Stimulated activated CD8-positive, alpha-beta memory T cell treated with anti-CD3 and anti-CD28 coated beads, Interleukin-15, amount 100 ng/mL, for 1 hour (primary cell): ENCODE measurements around the gene PDE4B.
"Not testable (repeated sequence)": the region's sequence is repeated elsewhere in the genome, so short reads cannot be mapped to it uniquely, and the experiment has no call there.

Source experiments
- DNase-seq: peaks from one replicate; pipeline ENCODE4 v3.0.0-alpha.2; 2020; ENCODE audit warnings: low read depth

The PDE4B gene

DNA sequence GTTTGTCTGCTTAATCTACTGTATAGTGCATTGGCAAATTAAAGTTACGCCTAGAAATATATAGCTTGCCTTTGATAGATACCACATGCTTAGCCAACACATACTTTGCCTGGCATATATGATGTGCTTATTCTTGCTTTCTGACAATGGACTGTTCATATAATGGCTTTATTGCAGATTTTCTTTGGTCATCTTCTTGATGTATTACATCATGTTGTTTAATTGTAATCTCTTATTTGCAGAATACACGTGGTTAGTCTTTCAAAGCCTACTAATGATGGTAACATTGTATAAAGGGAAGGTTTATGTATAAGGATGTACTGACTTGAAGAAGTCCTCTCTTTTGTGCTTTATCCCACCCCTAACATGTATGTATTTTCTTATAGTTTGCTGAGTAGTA is 201.5 kb downstream of the PDE4B start:
- DNase-seq = no peak

DNA sequence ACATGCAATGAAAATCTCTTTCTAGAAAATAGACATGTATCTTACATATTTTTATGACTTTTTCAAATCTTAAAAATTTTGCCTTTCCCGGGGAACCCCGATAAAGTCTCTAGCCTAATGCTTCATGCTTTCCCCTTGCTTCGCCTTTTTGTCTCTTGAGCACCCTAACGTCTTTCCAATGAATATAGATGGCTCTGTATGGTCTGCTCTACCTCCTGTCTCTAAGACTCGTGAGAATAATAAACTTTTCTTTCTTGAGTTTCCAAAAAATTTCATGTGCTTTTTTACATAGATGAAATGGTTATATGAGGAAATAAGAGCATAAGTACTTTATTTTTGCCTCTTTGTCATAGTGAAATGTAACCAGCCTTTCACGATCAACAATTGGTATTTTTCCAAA is 202.6 kb downstream of the PDE4B start:
- DNase-seq = no peak

DNA sequence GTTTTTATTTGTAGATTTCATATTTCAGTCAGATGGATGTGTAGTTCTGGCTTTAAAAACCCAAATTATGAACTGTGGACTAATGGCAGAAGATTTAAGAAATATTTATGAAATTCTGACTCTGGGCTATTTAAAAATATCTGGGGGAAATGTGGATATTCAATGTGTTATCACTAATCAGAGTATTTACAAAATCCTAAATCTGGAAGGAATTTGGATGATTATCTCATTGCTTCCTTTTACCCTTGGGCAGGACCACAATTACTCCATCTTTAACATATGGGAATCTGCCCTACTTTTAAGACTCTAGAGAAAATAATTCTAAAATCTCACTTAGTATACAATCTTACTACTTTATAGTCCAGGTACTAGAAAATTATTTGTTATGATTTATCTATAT is 203.2 kb downstream of the PDE4B start:
- no peak for DNase-seq

GRCh38 chr1:65997693-65998092 is 205.0 kb downstream of the PDE4B start:
- no peak for DNase-seq

- DNase-seq = no peak
Observed at GRCh38 chr1:65998763-65999583, 206.3 kb downstream of the PDE4B start.

- DNase-seq = no peak
Observed at GRCh38 chr1:66000033-66000637, 207.4 kb downstream of the PDE4B start.

DNA sequence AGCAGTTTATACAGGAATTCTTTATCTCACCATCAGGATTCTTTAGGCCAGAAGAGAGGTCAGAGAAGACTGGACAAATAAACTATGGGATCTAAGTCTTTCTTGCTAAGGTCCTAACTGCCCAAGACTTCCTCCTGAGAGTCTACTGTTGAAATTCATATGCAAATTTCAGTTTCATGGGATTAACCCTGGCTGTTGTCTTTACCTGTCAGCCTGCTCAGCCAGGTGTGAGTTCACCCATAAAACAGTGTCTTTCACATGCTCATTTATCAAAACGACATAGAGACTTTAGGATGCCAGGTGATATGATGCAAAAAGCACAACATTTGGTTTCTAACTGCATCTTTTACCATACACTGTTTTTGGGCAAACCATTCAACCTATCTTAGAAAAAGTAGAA is 211.0 kb downstream of the PDE4B start:
- DNase-seq = no peak

DNA sequence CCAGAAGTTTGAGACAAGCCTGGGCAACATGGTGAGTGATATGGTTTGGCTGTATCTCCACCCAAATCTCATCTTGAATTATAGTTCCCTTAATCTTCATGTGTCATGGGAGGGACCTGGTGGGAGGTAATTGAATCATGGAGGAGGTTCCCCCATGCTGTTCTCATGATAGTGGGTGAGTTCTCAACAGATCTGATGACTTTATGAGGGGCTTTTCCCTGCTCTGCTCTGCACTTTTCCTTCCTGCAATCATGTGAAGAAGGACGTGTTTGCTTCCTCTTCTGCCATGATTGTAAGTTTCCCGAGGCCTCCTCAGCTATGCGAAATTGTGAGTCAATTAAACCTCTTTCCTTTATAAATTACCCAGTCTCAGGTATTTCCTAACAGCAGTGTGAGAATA is 213.8 kb downstream of the PDE4B start:
- DNase-seq = not testable (repeated sequence)

GRCh38 chr1:66012106-66012784 is 219.6 kb downstream of the PDE4B start:
- DNase-seq = no peak

GRCh38 chr1:66013371-66013770 is 220.7 kb downstream of the PDE4B start:
- no peak for DNase-seq

DNA sequence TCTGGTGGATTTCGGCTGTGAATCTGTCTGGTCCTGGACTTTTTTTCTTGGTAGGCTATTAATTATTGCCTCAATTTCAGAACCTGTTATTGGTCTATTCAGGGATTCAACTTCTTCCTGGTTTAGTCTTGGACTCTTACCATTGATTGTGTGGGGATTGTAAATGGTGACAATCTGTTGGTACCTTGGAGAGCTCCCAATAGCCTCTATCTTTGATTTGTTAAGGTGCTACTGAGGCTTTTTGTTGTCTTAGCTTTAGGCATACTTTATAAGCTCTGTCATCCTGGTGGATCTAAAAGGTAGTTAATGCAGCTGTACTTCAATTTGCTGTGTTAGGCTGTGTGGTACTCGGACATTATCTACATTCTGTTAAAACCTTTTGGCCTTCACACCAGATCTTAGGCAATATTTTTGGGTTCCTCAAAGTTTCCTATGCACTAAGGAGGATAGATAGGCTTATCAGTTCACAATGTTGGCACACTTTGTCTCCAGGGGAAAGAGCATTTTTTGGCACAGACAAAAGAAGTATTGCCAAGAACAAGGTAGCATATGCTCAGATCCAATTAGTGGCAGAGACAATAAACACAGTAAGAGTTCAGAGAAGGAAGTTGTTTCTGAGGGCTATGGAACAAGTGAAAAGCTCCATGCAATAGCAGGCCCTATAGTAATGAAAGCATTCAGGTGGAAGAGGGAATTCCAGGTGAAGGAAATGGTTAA is 230.4 kb downstream of the PDE4B start:
- DNase-seq = no peak

DNA sequence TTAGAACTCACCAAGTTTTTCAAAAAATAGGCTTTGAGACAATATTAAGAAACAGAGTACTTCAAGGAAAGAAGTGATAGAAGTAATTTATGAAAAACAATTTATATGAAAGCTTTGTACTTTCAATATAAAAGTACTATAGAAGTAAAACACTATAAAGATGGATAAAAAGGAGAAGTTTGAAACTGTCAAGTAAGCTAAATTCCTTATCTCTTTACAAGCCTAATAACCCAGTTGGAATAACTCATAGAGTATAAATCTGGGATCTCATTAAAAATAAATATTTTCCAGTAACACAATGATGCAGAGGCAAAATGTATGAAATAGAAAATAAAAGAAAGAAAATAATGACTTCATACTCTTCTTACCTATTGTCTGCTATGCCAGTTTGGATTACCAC is 232.5 kb downstream of the PDE4B start:
- DNase-seq = no peak

GRCh38 chr1:66028035-66028434 is 235.3 kb downstream of the PDE4B start:
- DNase-seq = no peak

- no peak for DNase-seq
Observed at GRCh38 chr1:66033781-66034180, 241.1 kb downstream of the PDE4B start.

DNA sequence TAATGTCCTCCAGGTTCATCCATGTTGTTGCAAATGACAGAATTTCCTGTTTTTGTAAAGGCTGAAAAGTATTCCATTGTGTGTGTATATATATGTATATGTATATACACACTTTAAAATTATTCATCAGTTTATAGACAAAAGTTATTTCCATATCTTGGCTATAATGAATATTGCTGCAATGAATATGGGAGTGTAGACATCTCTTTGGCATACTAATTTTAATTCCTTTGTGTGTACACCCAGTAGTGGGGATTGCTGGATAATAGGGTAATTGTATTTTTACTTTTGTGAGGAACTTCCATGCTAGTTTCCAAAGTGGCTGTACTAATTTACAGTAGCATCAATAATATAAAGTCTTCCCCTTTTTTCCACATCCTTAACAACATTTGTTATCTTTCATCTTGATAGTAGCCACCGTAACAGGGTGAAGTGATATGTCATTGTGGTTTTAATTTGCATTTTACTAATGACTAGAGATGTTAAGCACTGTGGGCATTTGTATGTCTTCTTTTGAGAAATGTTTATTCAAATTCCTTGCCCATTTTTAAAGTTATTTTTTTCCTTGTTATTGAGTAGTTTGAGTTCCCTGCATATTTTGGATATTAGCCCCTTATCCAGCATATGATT is 243.0 kb downstream of the PDE4B start:
- no peak for DNase-seq

DNA sequence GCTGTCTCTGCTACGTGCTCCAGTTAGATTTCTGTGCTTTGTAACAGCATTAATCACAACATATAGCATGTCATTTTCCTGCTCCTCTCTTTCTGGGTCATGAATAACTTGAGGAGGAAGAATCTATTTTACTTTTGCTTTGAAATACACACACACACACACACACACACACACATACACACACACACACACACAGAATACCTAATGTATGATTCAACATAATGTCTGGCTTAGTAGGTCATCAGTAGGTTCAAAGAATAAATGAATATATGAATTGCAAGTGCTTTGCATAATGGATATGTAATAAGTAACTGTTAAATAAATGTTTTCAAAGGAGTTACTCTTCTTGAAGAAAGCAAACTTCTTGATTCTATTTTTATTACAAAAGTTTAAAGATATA is 249.0 kb downstream of the PDE4B start:
- DNase-seq = no peak

DNA sequence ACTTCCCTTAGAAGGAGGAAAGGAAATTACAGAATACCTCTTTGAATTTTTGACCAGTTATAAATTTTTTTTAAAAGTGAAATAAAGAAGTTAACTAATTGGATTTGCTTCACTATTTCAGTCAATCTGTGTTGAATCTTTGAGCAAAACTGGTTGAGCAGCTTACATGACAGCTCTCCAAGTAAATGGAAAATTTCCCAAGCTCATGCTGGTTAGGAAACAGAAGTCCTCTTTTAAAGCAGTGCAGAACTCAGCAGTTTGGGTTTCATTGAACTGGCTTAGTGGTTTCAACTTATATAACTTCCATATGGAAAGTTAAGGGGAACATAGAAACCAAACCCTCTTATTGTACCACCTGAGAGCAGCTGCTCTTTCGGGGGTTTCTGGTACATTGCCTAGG is 250.5 kb downstream of the PDE4B start:
- DNase-seq = no peak

GRCh38 chr1:66044912-66045311 is 252.2 kb downstream of the PDE4B start:
- DNase-seq = no peak

- no peak for DNase-seq
Observed at GRCh38 chr1:66046415-66046814, 253.7 kb downstream of the PDE4B start.

DNA sequence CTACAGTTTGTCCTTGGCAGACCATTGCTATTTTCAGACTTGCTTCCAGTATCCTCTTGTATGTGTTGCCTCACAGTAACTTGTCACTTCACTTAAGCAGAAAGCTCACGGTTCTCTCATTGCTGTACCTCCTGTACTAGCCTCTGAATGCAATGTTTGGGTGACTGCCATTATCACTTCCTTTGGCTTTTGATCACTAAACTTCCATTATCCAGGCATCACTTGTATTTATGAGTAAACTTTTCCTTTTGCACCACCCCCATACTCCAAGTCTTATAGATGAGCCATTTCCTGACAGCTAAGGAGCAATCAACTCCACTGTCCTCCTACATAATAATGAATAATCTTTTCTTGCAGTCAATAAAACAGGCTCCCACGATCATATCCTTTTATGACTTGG is 255.3 kb downstream of the PDE4B start:
- no peak for DNase-seq

DNA sequence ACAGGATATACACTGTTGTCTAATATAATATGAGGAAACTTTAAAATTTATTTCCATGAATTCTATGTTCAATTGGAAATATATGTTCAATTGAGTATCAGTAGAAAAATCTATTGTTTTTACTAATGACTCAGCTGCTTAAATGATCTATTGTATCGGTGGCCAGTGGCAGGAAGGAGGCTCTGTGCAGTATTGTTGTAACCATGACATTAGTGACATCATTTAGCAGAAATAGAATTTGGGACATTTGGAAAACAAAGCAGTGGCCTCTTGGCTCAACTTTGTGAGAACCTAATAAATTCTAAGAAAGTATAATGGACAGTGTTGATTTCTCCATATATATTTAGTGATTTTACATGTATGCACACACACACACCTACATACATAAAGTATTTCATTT is 257.4 kb downstream of the PDE4B start:
- no peak for DNase-seq

GRCh38 chr1:66050633-66051032 is 257.9 kb downstream of the PDE4B start:
- no peak for DNase-seq
